OCI-M2 (cell line): ENCODE data around the gene STK39.
"Not testable (repeated sequence)": the region's sequence is repeated elsewhere in the genome, so short reads cannot be mapped to it uniquely, and the experiment has no call there.

Experiments
- DNase-seq: peaks from one replicate; lab custom pipeline; 2025; ENCODE audit not compliant: unreplicated experiment; lab: John Stamatoyannopoulos, UW

Gene STK39

GRCh38 chr2:168140892-168141291 is 106.5 kb downstream of the STK39 start:
- no peak for DNase-seq

- DNase-seq: no peak
Measured at GRCh38 chr2:168139852-168140251, 107.5 kb downstream of the STK39 start.

GRCh38 chr2:168138901-168139300 is 108.5 kb downstream of the STK39 start:
- DNase-seq: no peak

GRCh38 chr2:168138374-168138773 is 109.0 kb downstream of the STK39 start:
- no peak for DNase-seq

GRCh38 chr2:168137510-168138180 is 109.8 kb downstream of the STK39 start:
- DNase-seq: no peak

- DNase-seq: no peak
Measured at GRCh38 chr2:168136392-168136977, 110.9 kb downstream of the STK39 start.

- no peak for DNase-seq
Measured at GRCh38 chr2:168135630-168136029, 111.8 kb downstream of the STK39 start.

GRCh38 chr2:168135121-168135520 is 112.3 kb downstream of the STK39 start:
- DNase-seq: no peak

GRCh38 chr2:168134485-168134884 is 112.9 kb downstream of the STK39 start:
- no peak for DNase-seq

GRCh38 chr2:168132389-168132788 is 115.0 kb downstream of the STK39 start:
- DNase-seq: no peak

- no peak for DNase-seq
Measured at GRCh38 chr2:168130346-168130745, 117.0 kb downstream of the STK39 start.

GRCh38 chr2:168127371-168127770 is 120.0 kb downstream of the STK39 start:
- DNase-seq: no peak

GRCh38 chr2:168122210-168122609 is 125.2 kb downstream of the STK39 start:
- not testable (repeated sequence) for DNase-seq

- DNase-seq: no peak
Measured at GRCh38 chr2:168120730-168121129, 126.7 kb downstream of the STK39 start.

- DNase-seq: no peak
Measured at GRCh38 chr2:168120310-168120709, 127.1 kb downstream of the STK39 start.

GRCh38 chr2:168119515-168120141 is 127.8 kb downstream of the STK39 start:
- no peak for DNase-seq

- DNase-seq: peak; percentile 40
Measured at GRCh38 chr2:168118733-168119514, 128.5 kb downstream of the STK39 start.

GRCh38 chr2:168116448-168116847 is 130.9 kb downstream of the STK39 start:
- DNase-seq: no peak

GRCh38 chr2:168114619-168115018 is 132.8 kb downstream of the STK39 start:
- no peak for DNase-seq

- DNase-seq: no peak
Measured at GRCh38 chr2:168114040-168114439, 133.4 kb downstream of the STK39 start.

GRCh38 chr2:168107322-168107721 is 140.1 kb downstream of the STK39 start:
- DNase-seq: no peak
